H9 (cell line): ENCODE measurements around the gene SYVN1. TPM values are rescaled to one million over a fixed set of nuclear protein-coding genes. Genes with fewer than 3 reads are reported as not detected.

ENCODE experiments used
- DNase-seq: peaks from one replicate; pipeline ENCODE4 v3.0.0-alpha.2; 2017
- H2AFZ ChIP-seq: one replicate; pipeline ENCODE4 v1.6.1; 2013; ENCODE audit warnings: mild to moderate bottlenecking, low read length, control low read depth, moderate library complexity
- H2AK5ac ChIP-seq: 2 replicates; pipeline ENCODE4 v1.6.1; 2013; ENCODE audit warnings: low read length, control low read depth, mixed read lengths; ENCODE audit not compliant: insufficient read length
- H2BK120ac ChIP-seq: one replicate; pipeline ENCODE4 v1.6.1; 2013; ENCODE audit warnings: low read depth, mild to moderate bottlenecking, low read length, control low read depth, inconsistent platforms; ENCODE audit not compliant: poor library complexity, severe bottlenecking
- H2BK12ac ChIP-seq: 2 replicates; pipeline ENCODE4 v1.6.1; 2013; ENCODE audit warnings: low read length, control low read depth, mixed read lengths, low read depth; ENCODE audit not compliant: insufficient read length
- H2BK15ac ChIP-seq: 2 replicates; pipeline ENCODE4 v1.6.1; 2013; ENCODE audit warnings: low read depth, low read length, control low read depth
- H2BK20ac ChIP-seq: one replicate; pipeline ENCODE4 v1.6.1; 2013; ENCODE audit warnings: low read depth, mild to moderate bottlenecking, low read length, control low read depth, inconsistent platforms; ENCODE audit not compliant: poor library complexity, severe bottlenecking
- H2BK5ac ChIP-seq: 2 replicates; pipeline ENCODE4 v1.6.1; 2013; ENCODE audit warnings: low read length, control low read depth, mixed read lengths; ENCODE audit not compliant: insufficient read length
- H3K14ac ChIP-seq: 2 replicates; pipeline ENCODE4 v1.6.1; 2013; ENCODE audit warnings: low read length, control low read depth; ENCODE audit not compliant: insufficient read depth
- H3K18ac ChIP-seq: 2 replicates; pipeline ENCODE4 v1.6.1; 2013; ENCODE audit warnings: low read depth, mild to moderate bottlenecking, mixed read lengths, low read length, control low read depth; ENCODE audit not compliant: insufficient read length
- H3K23ac ChIP-seq: 2 replicates; pipeline ENCODE4 v1.6.1; 2013; ENCODE audit warnings: low read length, control low read depth, mixed read lengths, low read depth; ENCODE audit not compliant: insufficient read length
- H3K23me2 ChIP-seq: 2 replicates; pipeline ENCODE4 v1.6.1; 2013; ENCODE audit warnings: low read depth, mild to moderate bottlenecking, mixed read lengths, low read length, control low read depth; ENCODE audit not compliant: insufficient read length, poor library complexity, severe bottlenecking
- H3K27ac ChIP-seq: 2 replicates; pipeline ENCODE4 v1.5.1; 2013; ENCODE audit warnings: low read length, control low read depth, mixed read lengths, low read depth; ENCODE audit not compliant: insufficient read length
- H3K27me3 ChIP-seq: 2 replicates; pipeline ENCODE4 v1.6.1; 2013; ENCODE audit warnings: low read length, control low read depth, inconsistent platforms; ENCODE audit not compliant: insufficient read depth
- H3K4ac ChIP-seq: 2 replicates; pipeline ENCODE4 v1.6.1; 2013; ENCODE audit warnings: low read depth, mild to moderate bottlenecking, control low read depth, inconsistent platforms, low read length, moderate library complexity
- H3K4me1 ChIP-seq: 2 replicates; pipeline ENCODE4 v1.6.1; 2013; ENCODE audit warnings: low read length, control low read depth, inconsistent platforms; ENCODE audit not compliant: insufficient read depth
- H3K4me2 ChIP-seq: 2 replicates; pipeline ENCODE4 v1.6.1; 2013; ENCODE audit warnings: low read length, control low read depth, mixed read lengths; ENCODE audit not compliant: insufficient read length, insufficient read depth
- H3K56ac ChIP-seq: 2 replicates; pipeline ENCODE4 v1.6.1; 2013; ENCODE audit warnings: low read depth, mild to moderate bottlenecking, mixed read lengths, low read length, control low read depth; ENCODE audit not compliant: insufficient read length
- H3K79me1 ChIP-seq: 2 replicates; pipeline ENCODE4 v1.6.1; 2013; ENCODE audit warnings: low read depth, mild to moderate bottlenecking, moderate library complexity, low read length, control low read depth, inconsistent platforms; ENCODE audit not compliant: insufficient read depth, poor library complexity, severe bottlenecking
- H3K79me2 ChIP-seq: 2 replicates; pipeline ENCODE4 v1.6.1; 2013; ENCODE audit warnings: low read length, control low read depth, inconsistent platforms; ENCODE audit not compliant: insufficient read depth
- H3K9ac ChIP-seq: 2 replicates; pipeline ENCODE4 v1.6.1; 2013; ENCODE audit warnings: low read length, control low read depth, mixed read lengths; ENCODE audit not compliant: insufficient read length; ENCODE audit errors: extremely low read depth
- H3K9me3 ChIP-seq: one replicate; pipeline ENCODE4 v1.6.1; 2013; ENCODE audit warnings: low read depth, low read length, inconsistent platforms; ENCODE audit not compliant: control insufficient read depth
- H3T11ph ChIP-seq: one replicate; pipeline ENCODE4 v1.6.1; 2013; ENCODE audit warnings: mild to moderate bottlenecking, low read length, control low read depth, inconsistent platforms
- H4K20me1 ChIP-seq: one replicate; pipeline ENCODE4 v1.6.1; 2013; ENCODE audit not compliant: control insufficient read depth, insufficient read length, insufficient read depth
- H4K5ac ChIP-seq: 2 replicates; pipeline ENCODE4 v1.6.1; 2013; ENCODE audit warnings: low read depth, mild to moderate bottlenecking, mixed read lengths, low read length, control low read depth; ENCODE audit not compliant: insufficient read length
- H4K8ac ChIP-seq: replicated peaks from 2 replicates; pipeline ENCODE4 v1.6.1; 2013; ENCODE audit warnings: low read length, control low read depth, mixed read lengths, low read depth; ENCODE audit not compliant: insufficient read length
- H4K91ac ChIP-seq: 2 replicates; pipeline ENCODE4 v1.6.1; 2013; ENCODE audit warnings: low read depth, mild to moderate bottlenecking, moderate library complexity, mixed read lengths, low read length, control low read depth; ENCODE audit not compliant: insufficient read length
- H3K27ac Mint-ChIP-seq, 3 experiments: 2 replicates in 2 of 3; 3 replicates in 1 of 3; pipeline ENCODE4 v1.8.0; 2020 to 2021; ENCODE audit warnings: mixed read lengths in 3 of 3, mild to moderate bottlenecking in 1 of 3, moderate library complexity in 1 of 3
- H3K27me3 Mint-ChIP-seq: 2 replicates; pipeline ENCODE4 v1.8.0; 2021; ENCODE audit warnings: low read depth, mild to moderate bottlenecking, moderate library complexity, mixed read lengths
- H3K36me3 Mint-ChIP-seq, 3 experiments: 2 replicates in 2 of 3; 3 replicates in 1 of 3; pipeline ENCODE4 v1.8.0; 2020 to 2021; ENCODE audit warnings: low read depth in 3 of 3, mixed read lengths in 3 of 3; ENCODE audit not compliant: insufficient read depth in 1 of 3
- H3K4me1 Mint-ChIP-seq, 2 experiments: 2 replicates each; pipeline ENCODE4 v1.8.0; 2020; ENCODE audit warnings: mixed read lengths in 2 of 2
- H3K4me3 Mint-ChIP-seq, 2 experiments: 2 replicates in 1 of 2; 3 replicates in 1 of 2; pipeline ENCODE4 v1.8.0; 2020 to 2021; ENCODE audit warnings: mild to moderate bottlenecking in 2 of 2, mixed read lengths in 2 of 2, moderate library complexity in 1 of 2
- H3K9me3 Mint-ChIP-seq, 2 experiments: 2 replicates in 1 of 2; 3 replicates in 1 of 2; pipeline ENCODE4 v1.8.0; 2020; ENCODE audit warnings: mild to moderate bottlenecking in 2 of 2, mixed read lengths in 2 of 2, moderate library complexity in 1 of 2
- WGBS: extraction: QIAGEN DNeasy Blood & Tissue Kit; methylation state at CpG from one replicate; pipeline ENCODE4 v1.1.7; 2013; ENCODE audit warnings: missing lambda C conversion rate, low lambda C conversion rate, mixed read lengths; ENCODE audit not compliant: insufficient read length; ENCODE audit errors: extremely low coverage; 5-methylcytosine and 5-hydroxymethylcytosine counted together
- total RNA-seq: library from RNA; stranded (reverse); gene quantifications from 2 replicates; pipeline ENCODE4 v1.2.1, GENCODE V29; 2021
- TF ChIP-seq, protein P1 (sequence below): fragments of 200-600 bp; sonication (generic); conservative IDR thresholded peaks from 3 replicates; pipeline ENCODE4 v1.8.0; 2021; ENCODE audit warnings: antibody characterized with exemption, mild to moderate bottlenecking

The SYVN1 gene
- total RNA-seq, 1 experiment from 2014 or later: 31.6 TPM

DNA sequence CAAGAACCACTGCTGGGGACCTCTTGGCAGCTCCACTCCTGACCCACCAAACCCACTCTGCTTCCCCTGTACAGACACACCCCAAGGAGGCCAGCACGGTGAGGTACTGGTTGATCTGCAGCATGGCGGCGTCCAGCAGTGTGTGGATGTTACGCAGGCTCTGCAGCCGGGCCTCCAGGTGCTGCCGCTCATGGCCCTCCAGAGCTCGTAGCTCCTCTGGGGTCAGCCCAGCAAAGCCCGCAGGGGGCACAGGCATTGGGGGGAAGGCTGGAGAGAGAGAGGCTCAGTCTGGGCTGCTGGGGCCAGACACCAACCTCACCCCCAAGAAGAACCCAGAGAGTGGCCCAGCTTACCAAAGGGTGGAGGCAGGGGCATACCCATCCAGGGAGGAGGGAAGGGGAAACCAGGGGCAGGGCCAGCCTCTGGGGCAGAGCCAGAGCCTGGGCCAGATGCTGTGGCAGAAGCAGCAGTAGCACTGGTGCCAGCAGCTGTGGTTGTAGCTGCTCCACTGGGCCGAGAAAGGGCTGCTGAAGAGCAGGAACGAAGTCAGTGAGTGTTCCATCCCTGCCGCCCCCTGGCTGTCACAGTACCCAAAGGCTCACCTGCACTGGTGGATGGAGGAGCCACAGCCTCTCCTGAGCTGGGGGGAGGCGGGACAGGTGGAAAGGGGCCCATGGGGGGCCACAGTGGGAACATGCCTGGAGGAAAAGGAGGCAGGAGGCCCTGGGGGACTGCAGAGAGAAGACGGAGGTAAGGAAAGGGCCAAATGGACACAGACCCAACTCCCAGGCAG lies 4.5 kb downstream of the SYVN1 start:
- Histone ChIP-seq H2BK12ac (no peak overlapping the region), H3K79me2 (no peaks in the 10 kb centered on the region), H2BK15ac (no peak overlapping the region), H3K23me2 (peaks cover 9% of the 10 kb centered on the region), H3K9me3 (no peaks in the 10 kb centered on the region), H4K91ac (no peak overlapping the region), H4K5ac (no peak overlapping the region), H2BK20ac (no peak overlapping the region), H3K27me3 (no peaks in the 10 kb centered on the region), H3K4ac (no peak overlapping the region), H3K9ac (no peak overlapping the region), H3K4me1 (no peaks in the 10 kb centered on the region), H3K27ac (no peak overlapping the region), H3K4me2 (no peak overlapping the region), H3K18ac (no peak overlapping the region), H3K79me1 (no peaks in the 10 kb centered on the region), H2AFZ (no peak overlapping the region), H4K20me1 (no peaks in the 10 kb centered on the region), H3K23ac (no peak overlapping the region), H2BK120ac (no peak overlapping the region), H3K56ac (no peak overlapping the region), H2AK5ac (no peak overlapping the region), H4K8ac (no peak overlapping the region), H2BK5ac (no peak overlapping the region), H3T11ph (no peak overlapping the region), H3K14ac (no peak overlapping the region)
- Mint-ChIP-seq H3K36me3 (peaks cover 13 to 61% (median 57%) of the 10 kb centered on the region in 3 experiments; a peak in 6 of 7 replicates), H3K27ac (no peak overlapping the region; a peak in 1 of 7 replicates), H3K27me3 (no peaks in the 10 kb centered on the region), H3K4me3 (no peak overlapping the region), H3K9me3 (no peaks in the 10 kb centered on the region; a peak in 1 of 5 replicates), H3K4me1 (peaks cover 9 to 13% of the 10 kb centered on the region in 2 experiments)
- WGBS: no CpG with 5 or more reads among the region's 13 CpGs
- DNase-seq: no peak
- TF ChIP-seq, protein P1, sequence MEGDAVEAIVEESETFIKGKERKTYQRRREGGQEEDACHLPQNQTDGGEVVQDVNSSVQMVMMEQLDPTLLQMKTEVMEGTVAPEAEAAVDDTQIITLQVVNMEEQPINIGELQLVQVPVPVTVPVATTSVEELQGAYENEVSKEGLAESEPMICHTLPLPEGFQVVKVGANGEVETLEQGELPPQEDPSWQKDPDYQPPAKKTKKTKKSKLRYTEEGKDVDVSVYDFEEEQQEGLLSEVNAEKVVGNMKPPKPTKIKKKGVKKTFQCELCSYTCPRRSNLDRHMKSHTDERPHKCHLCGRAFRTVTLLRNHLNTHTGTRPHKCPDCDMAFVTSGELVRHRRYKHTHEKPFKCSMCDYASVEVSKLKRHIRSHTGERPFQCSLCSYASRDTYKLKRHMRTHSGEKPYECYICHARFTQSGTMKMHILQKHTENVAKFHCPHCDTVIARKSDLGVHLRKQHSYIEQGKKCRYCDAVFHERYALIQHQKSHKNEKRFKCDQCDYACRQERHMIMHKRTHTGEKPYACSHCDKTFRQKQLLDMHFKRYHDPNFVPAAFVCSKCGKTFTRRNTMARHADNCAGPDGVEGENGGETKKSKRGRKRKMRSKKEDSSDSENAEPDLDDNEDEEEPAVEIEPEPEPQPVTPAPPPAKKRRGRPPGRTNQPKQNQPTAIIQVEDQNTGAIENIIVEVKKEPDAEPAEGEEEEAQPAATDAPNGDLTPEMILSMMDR: peak; percentile 39; the same call in 2 of the 3 replicates
